HG03135 (cell line): ENCODE data around the gene CA10.

Experiments used
- ATAC-seq: cut with Tn5 transposase; IDR thresholded peaks from one replicate; pipeline ENCODE4 v1.9.1; 2021; ENCODE audit warnings: mild to moderate bottlenecking, moderate library complexity; ENCODE audit not compliant: unreplicated experiment

Gene CA10

GRCh38 chr17:51613255-51613654 lies 545.3 kb downstream of the CA10 start:
- no peak for ATAC-seq

GRCh38 chr17:51612692-51613091 lies 545.8 kb downstream of the CA10 start:
- no peak for ATAC-seq

- no peak for ATAC-seq
Observed at GRCh38 chr17:51611585-51611984, 546.9 kb downstream of the CA10 start.

GRCh38 chr17:51610834-51611233 lies 547.7 kb downstream of the CA10 start:
- ATAC-seq, result no peak

DNA sequence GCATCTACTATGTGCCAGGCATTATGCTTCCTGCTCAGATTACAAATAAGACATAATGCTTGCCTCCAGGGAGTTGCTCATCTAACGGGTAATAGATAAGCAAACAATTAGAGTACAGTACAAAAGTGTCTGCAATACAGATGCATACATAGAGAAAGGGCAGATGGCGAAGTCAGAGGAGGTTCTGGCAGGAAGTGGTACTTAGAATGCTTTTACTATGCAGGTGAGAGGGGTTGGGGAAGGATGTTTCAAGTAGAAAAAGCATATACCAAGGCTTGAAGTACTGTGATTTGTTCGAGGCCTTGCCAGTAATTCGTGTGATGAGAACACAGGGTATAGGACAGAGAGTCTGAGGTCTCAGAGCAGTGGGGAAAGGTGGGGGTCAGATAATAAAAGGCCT lies 548.4 kb downstream of the CA10 start:
- no peak for ATAC-seq

- ATAC-seq, result no peak
Observed at GRCh38 chr17:51608251-51608933, 550.1 kb downstream of the CA10 start.

GRCh38 chr17:51607512-51607911 lies 551.0 kb downstream of the CA10 start:
- ATAC-seq, result no peak

DNA sequence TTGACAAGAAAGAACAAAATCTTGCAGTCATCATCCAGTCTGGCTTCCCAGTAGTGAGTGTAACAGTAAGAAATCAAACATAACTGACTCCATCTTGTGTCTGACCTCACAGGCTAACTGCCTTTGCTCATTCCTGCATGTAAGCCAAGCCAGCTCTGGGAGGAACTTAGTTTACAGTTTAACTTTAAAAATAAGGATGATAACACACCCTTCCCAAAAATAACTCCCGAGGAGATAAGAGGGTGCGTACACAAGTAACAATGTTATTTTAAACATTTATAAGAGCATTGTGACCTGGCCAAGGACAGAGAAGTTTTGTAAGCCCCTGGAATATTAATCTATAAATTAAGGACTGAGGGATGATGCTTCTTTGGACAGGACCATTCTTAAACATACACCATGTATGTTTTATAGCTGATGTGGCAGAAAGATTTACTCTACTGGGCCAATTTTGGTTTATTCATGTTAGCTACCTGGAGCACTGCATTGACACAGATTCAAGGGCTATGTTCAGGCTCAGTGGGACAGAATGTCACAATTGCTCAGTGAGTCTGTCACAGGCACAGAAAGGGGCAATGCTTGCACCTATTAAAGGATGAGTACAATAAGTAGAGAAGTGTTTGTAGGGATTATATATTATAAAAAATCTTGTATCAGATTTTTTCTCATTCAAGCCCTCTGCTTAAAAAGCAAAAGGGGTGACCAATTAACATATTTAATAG lies 554.1 kb downstream of the CA10 start:
- ATAC-seq, result no peak

- no peak for ATAC-seq
Observed at GRCh38 chr17:51601622-51602261, 556.8 kb downstream of the CA10 start.

GRCh38 chr17:51598824-51599223 lies 559.7 kb downstream of the CA10 start:
- ATAC-seq, result no peak

- ATAC-seq, result no peak
Observed at GRCh38 chr17:51597345-51597744, 561.2 kb downstream of the CA10 start.

DNA sequence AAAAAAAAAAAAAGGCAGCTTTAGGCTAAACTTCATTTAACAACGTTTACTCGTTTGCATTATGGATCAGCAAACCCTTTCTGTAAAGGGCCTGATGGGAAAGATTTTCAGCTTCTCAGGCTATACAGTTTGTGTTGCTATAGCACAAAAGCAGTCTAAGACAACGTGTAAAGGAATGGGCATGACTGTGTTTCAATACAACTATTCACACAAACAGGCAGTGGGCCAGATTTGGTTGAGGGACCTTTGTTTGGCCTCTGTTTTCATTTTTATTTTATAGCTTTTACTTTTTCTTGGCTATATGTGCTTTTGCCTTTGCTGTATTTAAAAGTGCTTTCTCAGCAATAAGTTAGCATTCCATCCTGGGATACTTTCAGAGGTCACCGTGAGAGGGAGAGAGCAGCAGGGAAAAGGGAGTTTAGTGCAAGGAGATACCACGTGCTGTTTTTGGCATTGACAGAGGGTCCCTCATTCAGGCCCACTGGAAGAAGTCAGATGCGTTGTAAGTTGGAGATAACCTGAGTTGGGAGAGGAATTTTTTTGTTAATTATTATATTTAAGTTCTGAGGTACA lies 562.6 kb downstream of the CA10 start:
- ATAC-seq, result no peak

GRCh38 chr17:51590071-51590656 lies 568.4 kb downstream of the CA10 start:
- no peak for ATAC-seq

DNA sequence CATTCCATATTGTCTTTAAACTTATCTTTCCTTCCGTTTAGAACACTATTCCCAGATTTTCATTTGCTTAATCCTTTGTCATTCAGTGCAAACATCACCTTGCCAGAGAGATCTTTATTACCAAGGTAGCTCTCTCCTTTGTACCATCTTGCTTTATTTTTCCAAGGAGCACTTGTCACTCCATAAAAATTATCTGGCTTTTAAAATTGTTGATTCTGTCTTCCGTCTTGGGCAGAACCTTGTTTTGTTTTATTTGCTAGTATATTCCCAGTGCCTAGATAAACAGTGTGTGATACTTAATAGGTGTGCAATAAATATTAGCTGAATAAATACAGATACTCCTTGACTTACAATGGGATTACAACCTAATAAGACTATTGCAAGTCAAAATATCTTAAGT lies 570.5 kb downstream of the CA10 start:
- ATAC-seq, result no peak

GRCh38 chr17:51587516-51587915 lies 571.0 kb downstream of the CA10 start:
- ATAC-seq, result no peak

DNA sequence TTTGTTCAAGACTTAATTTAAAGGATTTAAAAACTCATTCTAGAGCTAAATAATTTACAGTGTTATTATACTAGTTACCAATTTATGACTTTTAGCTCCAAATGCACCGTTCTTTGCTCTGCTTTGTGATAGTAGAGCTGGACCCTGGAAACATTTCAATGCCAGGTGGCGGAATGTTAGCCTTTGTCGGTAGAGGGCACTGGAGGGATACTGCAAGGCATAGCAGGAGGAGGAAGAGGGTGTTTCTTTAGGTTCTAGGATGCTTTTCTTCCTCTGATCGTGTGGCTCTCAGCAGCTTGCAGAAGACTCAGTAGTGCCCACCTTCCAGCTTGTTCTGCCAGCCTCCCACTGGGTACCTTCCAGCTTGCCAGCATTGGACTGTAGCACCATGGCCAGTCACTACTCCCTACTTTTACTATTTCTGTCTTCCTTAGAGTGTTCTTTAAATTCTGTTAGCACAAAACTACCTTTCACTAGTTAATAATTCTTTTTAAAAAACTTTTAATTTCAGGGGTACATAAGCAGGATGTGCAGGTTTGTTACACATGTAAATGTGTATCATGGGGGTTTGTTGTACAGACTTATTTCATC lies 572.9 kb downstream of the CA10 start:
- no peak for ATAC-seq

DNA sequence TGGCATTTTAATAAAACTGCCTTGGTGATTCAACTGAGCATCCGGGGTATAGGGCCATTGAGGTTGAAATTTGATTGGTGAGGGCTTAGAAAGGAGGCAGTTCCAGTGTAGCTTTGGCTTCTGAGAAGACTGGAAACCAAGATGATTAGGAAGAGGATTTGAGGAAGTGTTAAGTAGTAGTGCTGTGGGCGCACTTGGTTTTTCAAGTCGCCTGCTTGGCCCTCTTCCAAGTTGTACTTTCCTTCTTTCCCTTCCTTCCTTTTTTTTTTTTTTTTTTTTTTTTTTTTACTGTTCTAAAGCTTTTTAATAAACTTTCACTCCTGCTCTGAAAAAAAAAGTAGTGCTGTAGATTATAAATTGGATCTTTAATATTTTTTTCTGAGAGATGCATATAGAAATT lies 577.6 kb downstream of the CA10 start:
- no peak for ATAC-seq
